GM23338 (cell line): Measurements from ENCODE around the gene CD63. TPM values are rescaled to one million over a fixed set of nuclear protein-coding genes. Genes with fewer than 3 reads are reported as not detected.

Experiments used
- ATAC-seq: fragments of 200-7000 bp; cut with Tn5 transposase; 3 replicates; pipeline ENCODE4 v1.9.1; 2020
- DNase-seq: peaks from one replicate; pipeline ENCODE4 v3.0.0-alpha.2; 2015; ENCODE audit warnings: low spot score
- H2AFZ ChIP-seq: fragments of 200-600 bp; sonication (generic); 2 replicates; pipeline ENCODE4 v1.8.0; 2016; ENCODE audit warnings: antibody characterized with exemption, mild to moderate bottlenecking, moderate library complexity
- H3F3A ChIP-seq: fragments of 200-600 bp; sonication (generic); replicated peaks from 2 replicates; pipeline ENCODE4 v1.8.0; 2017; ENCODE audit warnings: antibody characterized with exemption, mixed run types, low read depth
- H3K27ac ChIP-seq: fragments of 200-600 bp; sonication (generic); 2 replicates; pipeline ENCODE4 v1.6.1; 2016; ENCODE audit warnings: low read depth
- H3K27me3 ChIP-seq: fragments of 200-600 bp; sonication (generic); 2 replicates; pipeline ENCODE4 v1.8.0; 2016; ENCODE audit warnings: mild to moderate bottlenecking, mixed run types, moderate library complexity; ENCODE audit not compliant: insufficient read depth
- H3K36me3 ChIP-seq: fragments of 200-600 bp; sonication (generic); 2 replicates; pipeline ENCODE4 v1.8.0; 2016; ENCODE audit warnings: mild to moderate bottlenecking; ENCODE audit not compliant: insufficient read depth
- H3K4me1 ChIP-seq: fragments of 200-600 bp; sonication (generic); 2 replicates; pipeline ENCODE4 v1.8.0; 2016; ENCODE audit warnings: mild to moderate bottlenecking, moderate library complexity; ENCODE audit not compliant: insufficient read depth
- H3K4me2 ChIP-seq: fragments of 200-600 bp; sonication (generic); 2 replicates; pipeline ENCODE4 v1.7.1; 2017; ENCODE audit warnings: mixed run types
- H3K4me3 ChIP-seq: fragments of 200-600 bp; sonication (generic); 2 replicates; pipeline ENCODE4 v1.6.1; 2016; ENCODE audit warnings: mixed run types
- H3K79me2 ChIP-seq: fragments of 200-600 bp; sonication (generic); replicated peaks from 2 replicates; pipeline ENCODE4 v1.8.0; 2017; ENCODE audit warnings: mild to moderate bottlenecking; ENCODE audit not compliant: insufficient read depth
- H3K9me2 ChIP-seq: fragments of 200-600 bp; sonication (generic); 2 replicates; pipeline ENCODE4 v1.8.0; 2017; ENCODE audit not compliant: insufficient read depth
- H4K20me1 ChIP-seq: fragments of 200-600 bp; sonication (generic); replicated peaks from 2 replicates; pipeline ENCODE4 v1.8.0; 2017; ENCODE audit warnings: mild to moderate bottlenecking; ENCODE audit not compliant: insufficient read depth
- H3K27ac Mint-ChIP-seq: 2 replicates; pipeline ENCODE4 v1.8.0; 2020; ENCODE audit warnings: inconsistent platforms, mild to moderate bottlenecking, moderate library complexity, mixed read lengths
- H3K27me3 Mint-ChIP-seq: 3 replicates; pipeline ENCODE4 v1.8.0; 2022; ENCODE audit warnings: low read depth, mild to moderate bottlenecking, moderate library complexity, mixed read lengths, inconsistent platforms; ENCODE audit not compliant: insufficient read depth, poor library complexity
- H3K36me3 Mint-ChIP-seq: 3 replicates; pipeline ENCODE4 v1.8.0; 2021; ENCODE audit warnings: low read depth, mild to moderate bottlenecking, inconsistent platforms, moderate library complexity, mixed read lengths
- H3K4me1 Mint-ChIP-seq: 3 replicates; pipeline ENCODE4 v1.8.0; 2020; ENCODE audit warnings: mild to moderate bottlenecking, inconsistent platforms, mixed read lengths
- H3K4me3 Mint-ChIP-seq: 3 replicates; pipeline ENCODE4 v1.8.0; 2021; ENCODE audit warnings: moderate library complexity, mild to moderate bottlenecking, inconsistent platforms, mixed read lengths
- H3K9me3 Mint-ChIP-seq: 3 replicates; pipeline ENCODE4 v1.8.0; 2020; ENCODE audit warnings: moderate library complexity, mild to moderate bottlenecking, inconsistent platforms, mixed read lengths
- CREB1 ChIP-seq: fragments of 250-450 bp; sonication (Bioruptor Pico); IDR thresholded peaks from 2 replicates; pipeline ENCODE4 v1.5.0; 2020; ENCODE audit warnings: low read depth, mild to moderate bottlenecking, moderate library complexity
- JUNB ChIP-seq: IDR thresholded peaks from one replicate; pipeline ENCODE4 v1.6.1; 2016; ENCODE audit warnings: antibody characterized with exemption; ENCODE audit not compliant: unreplicated experiment
- NANOG ChIP-seq: IDR thresholded peaks from 2 replicates; pipeline ENCODE4 v1.6.1; 2016; ENCODE audit warnings: antibody characterized with exemption, borderline replicate concordance
- polyA plus RNA-seq: library from polyadenylated mRNA; unstranded; fragments of >200 nt; fragmentation: Nextera tagmentation; extraction: Ambion mirVana; gene quantifications from 2 replicates; pipeline ENCODE4 v1.2.1, GENCODE V29; 2016
- total RNA-seq: library from RNA; depleted of rRNA; stranded (reverse); fragments of >200 nt; shearing (Covaris generic); gene quantifications from 2 replicates; pipeline ENCODE4 v1.2.3, GENCODE V29; 2014
- TF ChIP-seq, protein P1 (sequence below): IDR thresholded peaks from 2 replicates; pipeline ENCODE4 v1.6.1; 2016; ENCODE audit warnings: antibody characterized with exemption
- TF ChIP-seq, protein P2 (sequence below): fragments of 250-450 bp; sonication (Bioruptor Pico); IDR thresholded peaks from 2 replicates; pipeline ENCODE4 v1.5.0; 2020; ENCODE audit warnings: mild to moderate bottlenecking, moderate library complexity

CD63 gene
- total and polyA plus RNA-seq, 2 experiments from 2014 or later = 294 to 685 TPM

GRCh38 chr12:55748230-55748993, 19.6 kb upstream of the CD63 start:
- Histone ChIP-seq H3K4me1 (peaks cover 58% of the 10 kb centered on the region), H3K27me3 (no peaks in the 10 kb centered on the region), H3K4me2 (peak overlapping the region; percentile 85), H4K20me1 (peaks cover 41% of the 10 kb centered on the region), H3K9me2 (0 out of 2 replicates have a peak, but pooled peaks cover 7% of the 10 kb centered on the region), H3F3A (peaks cover 26% of the 10 kb centered on the region), H3K4me3 (peak overlapping the region; percentile 28; the same call in 1 of the 2 replicates), H3K36me3 (peaks cover 28% of the 10 kb centered on the region), H2AFZ (no peak overlapping the region), H3K27ac (no peak overlapping the region), H3K79me2 (peaks cover 47% of the 10 kb centered on the region)
- no peak for DNase-seq
- Mint-ChIP-seq H3K9me3 (no peaks in the 10 kb centered on the region), H3K4me1 (peaks cover 56% of the 10 kb centered on the region), H3K4me3 (no peak overlapping the region; the same call in 2 of the 3 replicates), H3K27me3 (peaks cover 16% of the 10 kb centered on the region), H3K27ac (no peak overlapping the region), H3K36me3 (peaks cover 66% of the 10 kb centered on the region)
- no peak for ATAC-seq
- TF ChIP-seq, protein P1, sequence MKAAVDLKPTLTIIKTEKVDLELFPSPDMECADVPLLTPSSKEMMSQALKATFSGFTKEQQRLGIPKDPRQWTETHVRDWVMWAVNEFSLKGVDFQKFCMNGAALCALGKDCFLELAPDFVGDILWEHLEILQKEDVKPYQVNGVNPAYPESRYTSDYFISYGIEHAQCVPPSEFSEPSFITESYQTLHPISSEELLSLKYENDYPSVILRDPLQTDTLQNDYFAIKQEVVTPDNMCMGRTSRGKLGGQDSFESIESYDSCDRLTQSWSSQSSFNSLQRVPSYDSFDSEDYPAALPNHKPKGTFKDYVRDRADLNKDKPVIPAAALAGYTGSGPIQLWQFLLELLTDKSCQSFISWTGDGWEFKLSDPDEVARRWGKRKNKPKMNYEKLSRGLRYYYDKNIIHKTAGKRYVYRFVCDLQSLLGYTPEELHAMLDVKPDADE = no peak
- TF ChIP-seq CREB1 (CRISPR knock-in tag) = no peak

DNA sequence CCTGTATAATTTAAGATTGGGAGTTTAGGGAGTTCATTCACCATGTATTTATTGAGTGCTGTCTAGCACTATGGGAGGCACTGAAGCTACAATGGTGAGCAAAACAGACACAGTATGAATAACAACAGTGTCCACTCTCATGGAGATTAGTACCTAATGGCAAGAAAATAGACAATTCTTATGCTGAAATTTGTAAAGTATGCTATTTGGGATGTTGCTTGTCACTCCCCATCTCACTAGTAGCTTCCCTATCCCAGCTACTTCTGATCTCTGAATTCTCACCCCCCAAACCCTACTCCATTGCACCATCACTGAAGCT, 18.1 kb upstream of the CD63 start:
- peaks cover 25% of the 10 kb centered on the region for H3F3A ChIP-seq
- H3K4me3 ChIP-seq = peak overlapping the region; percentile 95
- Mint-ChIP-seq H3K27ac (peak overlapping the region; percentile 76), H3K4me1 (peaks cover 63% of the 10 kb centered on the region), H3K27me3 (peaks cover 19% of the 10 kb centered on the region), H3K36me3 (peaks cover 51% of the 10 kb centered on the region), H3K4me3 (peak overlapping the region; percentile 94), H3K9me3 (no peaks in the 10 kb centered on the region; the same call in 2 of the 3 replicates)
- DNase-seq (no peak), ATAC-seq (peak; percentile 9)
- H2AFZ ChIP-seq = no peak overlapping the region
- peaks cover 58% of the 10 kb centered on the region for H3K4me1 ChIP-seq
- H3K79me2 ChIP-seq = peaks cover 47% of the 10 kb centered on the region
- 0 out of 2 replicates have a peak, but pooled peaks cover 4% of the 10 kb centered on the region for H3K9me2 ChIP-seq
- TF ChIP-seq NANOG (peak; percentile 61; the same call in 1 of the 2 replicates), JUNB (no peak)
- TF ChIP-seq, protein P2, sequence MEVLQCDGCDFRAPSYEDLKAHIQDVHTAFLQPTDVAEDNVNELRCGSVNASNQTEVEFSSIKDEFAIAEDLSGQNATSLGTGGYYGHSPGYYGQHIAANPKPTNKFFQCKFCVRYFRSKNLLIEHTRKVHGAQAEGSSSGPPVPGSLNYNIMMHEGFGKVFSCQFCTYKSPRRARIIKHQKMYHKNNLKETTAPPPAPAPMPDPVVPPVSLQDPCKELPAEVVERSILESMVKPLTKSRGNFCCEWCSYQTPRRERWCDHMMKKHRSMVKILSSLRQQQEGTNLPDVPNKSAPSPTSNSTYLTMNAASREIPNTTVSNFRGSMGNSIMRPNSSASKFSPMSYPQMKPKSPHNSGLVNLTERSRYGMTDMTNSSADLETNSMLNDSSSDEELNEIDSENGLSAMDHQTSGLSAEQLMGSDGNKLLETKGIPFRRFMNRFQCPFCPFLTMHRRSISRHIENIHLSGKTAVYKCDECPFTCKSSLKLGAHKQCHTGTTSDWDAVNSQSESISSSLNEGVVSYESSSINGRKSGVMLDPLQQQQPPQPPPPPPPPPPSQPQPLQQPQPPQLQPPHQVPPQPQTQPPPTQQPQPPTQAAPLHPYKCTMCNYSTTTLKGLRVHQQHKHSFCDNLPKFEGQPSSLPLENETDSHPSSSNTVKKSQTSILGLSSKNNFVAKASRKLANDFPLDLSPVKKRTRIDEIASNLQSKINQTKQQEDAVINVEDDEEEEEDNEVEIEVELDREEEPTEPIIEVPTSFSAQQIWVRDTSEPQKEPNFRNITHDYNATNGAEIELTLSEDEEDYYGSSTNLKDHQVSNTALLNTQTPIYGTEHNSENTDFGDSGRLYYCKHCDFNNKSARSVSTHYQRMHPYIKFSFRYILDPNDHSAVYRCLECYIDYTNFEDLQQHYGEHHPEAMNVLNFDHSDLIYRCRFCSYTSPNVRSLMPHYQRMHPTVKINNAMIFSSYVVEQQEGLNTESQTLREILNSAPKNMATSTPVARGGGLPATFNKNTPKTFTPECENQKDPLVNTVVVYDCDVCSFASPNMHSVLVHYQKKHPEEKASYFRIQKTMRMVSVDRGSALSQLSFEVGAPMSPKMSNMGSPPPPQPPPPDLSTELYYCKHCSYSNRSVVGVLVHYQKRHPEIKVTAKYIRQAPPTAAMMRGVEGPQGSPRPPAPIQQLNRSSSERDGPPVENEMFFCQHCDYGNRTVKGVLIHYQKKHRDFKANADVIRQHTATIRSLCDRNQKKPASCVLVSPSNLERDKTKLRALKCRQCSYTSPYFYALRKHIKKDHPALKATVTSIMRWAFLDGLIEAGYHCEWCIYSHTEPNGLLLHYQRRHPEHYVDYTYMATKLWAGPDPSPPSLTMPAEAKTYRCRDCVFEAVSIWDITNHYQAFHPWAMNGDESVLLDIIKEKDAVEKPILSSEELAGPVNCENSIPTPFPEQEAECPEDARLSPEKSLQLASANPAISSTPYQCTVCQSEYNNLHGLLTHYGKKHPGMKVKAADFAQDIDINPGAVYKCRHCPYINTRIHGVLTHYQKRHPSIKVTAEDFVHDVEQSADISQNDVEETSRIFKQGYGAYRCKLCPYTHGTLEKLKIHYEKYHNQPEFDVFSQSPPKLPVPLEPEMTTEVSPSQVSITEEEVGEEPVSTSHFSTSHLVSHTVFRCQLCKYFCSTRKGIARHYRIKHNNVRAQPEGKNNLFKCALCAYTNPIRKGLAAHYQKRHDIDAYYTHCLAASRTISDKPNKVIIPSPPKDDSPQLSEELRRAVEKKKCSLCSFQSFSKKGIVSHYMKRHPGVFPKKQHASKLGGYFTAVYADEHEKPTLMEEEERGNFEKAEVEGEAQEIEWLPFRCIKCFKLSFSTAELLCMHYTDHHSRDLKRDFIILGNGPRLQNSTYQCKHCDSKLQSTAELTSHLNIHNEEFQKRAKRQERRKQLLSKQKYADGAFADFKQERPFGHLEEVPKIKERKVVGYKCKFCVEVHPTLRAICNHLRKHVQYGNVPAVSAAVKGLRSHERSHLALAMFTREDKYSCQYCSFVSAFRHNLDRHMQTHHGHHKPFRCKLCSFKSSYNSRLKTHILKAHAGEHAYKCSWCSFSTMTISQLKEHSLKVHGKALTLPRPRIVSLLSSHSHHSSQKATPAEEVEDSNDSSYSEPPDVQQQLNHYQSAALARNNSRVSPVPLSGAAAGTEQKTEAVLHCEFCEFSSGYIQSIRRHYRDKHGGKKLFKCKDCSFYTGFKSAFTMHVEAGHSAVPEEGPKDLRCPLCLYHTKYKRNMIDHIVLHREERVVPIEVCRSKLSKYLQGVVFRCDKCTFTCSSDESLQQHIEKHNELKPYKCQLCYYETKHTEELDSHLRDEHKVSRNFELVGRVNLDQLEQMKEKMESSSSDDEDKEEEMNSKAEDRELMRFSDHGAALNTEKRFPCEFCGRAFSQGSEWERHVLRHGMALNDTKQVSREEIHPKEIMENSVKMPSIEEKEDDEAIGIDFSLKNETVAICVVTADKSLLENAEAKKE (CRISPR knock-in tag) = no peak
- H3K4me2 ChIP-seq = peak overlapping the region; percentile 85
- H3K27me3 ChIP-seq = no peaks in the 10 kb centered on the region
- peaks cover 34% of the 10 kb centered on the region for H4K20me1 ChIP-seq
- peak overlapping the region; percentile 99; the same call in 1 of the 2 replicates for H3K27ac ChIP-seq
- peaks cover 15% of the 10 kb centered on the region for H3K36me3 ChIP-seq
